Stromal cell of bone marrow (primary cell): ENCODE results near the gene HEMK1.
A peak's percentile ranks its signal among the peaks of the same experiment; 100 is the strongest.

Experiments used
- DNase-seq: peaks from one replicate; pipeline ENCODE4 v3.0.0-alpha.2; 2012; ENCODE audit warnings: low read depth

Gene HEMK1

GRCh38 chr3:50602595-50603191 is 33.4 kb downstream of the HEMK1 start:
- no peak for DNase-seq

- no peak for DNase-seq
Measured at GRCh38 chr3:50603261-50604109, 34.2 kb downstream of the HEMK1 start.

- no peak for DNase-seq
Measured at GRCh38 chr3:50604110-50604621, 34.8 kb downstream of the HEMK1 start.

- DNase-seq, result no peak
Measured at GRCh38 chr3:50604628-50605588, 35.6 kb downstream of the HEMK1 start.

- DNase-seq, result no peak
Measured at GRCh38 chr3:50605901-50606326, 36.6 kb downstream of the HEMK1 start.

GRCh38 chr3:50606596-50606995 is 37.3 kb downstream of the HEMK1 start:
- DNase-seq, result no peak

- no peak for DNase-seq
Measured at GRCh38 chr3:50607271-50608091, 38.2 kb downstream of the HEMK1 start.

- no peak for DNase-seq
Measured at GRCh38 chr3:50608278-50608677, 39.0 kb downstream of the HEMK1 start.

GRCh38 chr3:50609071-50609762 is 39.9 kb downstream of the HEMK1 start:
- no peak for DNase-seq

- no peak for DNase-seq
Measured at GRCh38 chr3:50609763-50610085, 40.4 kb downstream of the HEMK1 start.

GRCh38 chr3:50610181-50610971 is 41.1 kb downstream of the HEMK1 start:
- no peak for DNase-seq

- no peak for DNase-seq
Measured at GRCh38 chr3:50610992-50611463, 41.7 kb downstream of the HEMK1 start.

- DNase-seq, result peak; percentile 81
Measured at GRCh38 chr3:50611464-50612233, 42.3 kb downstream of the HEMK1 start, which contains the start of gene CISH. Gene CISH, minus strand, starts transcription at chr3:50611774. Its CDS starts 124 bp downstream, at chr3:50611650.

GRCh38 chr3:50612234-50612882 is 43.0 kb downstream of the HEMK1 start:
- no peak for DNase-seq

GRCh38 chr3:50612970-50613846 is 43.9 kb downstream of the HEMK1 start:
- DNase-seq, result no peak

- DNase-seq, result no peak
Measured at GRCh38 chr3:50615190-50615589, 45.9 kb downstream of the HEMK1 start.

GRCh38 chr3:50616003-50616769 is 46.9 kb downstream of the HEMK1 start:
- DNase-seq, result no peak
